GM19193 (cell line): ENCODE data around the gene CCDC92B.

Experiments used
- POLR2A ChIP-seq: IDR thresholded peaks from 4 replicates; pipeline ENCODE4 v1.6.1; 2011; ENCODE audit not compliant: insufficient read depth, insufficient read length; ENCODE audit errors: extremely low read depth

CCDC92B gene

DNA sequence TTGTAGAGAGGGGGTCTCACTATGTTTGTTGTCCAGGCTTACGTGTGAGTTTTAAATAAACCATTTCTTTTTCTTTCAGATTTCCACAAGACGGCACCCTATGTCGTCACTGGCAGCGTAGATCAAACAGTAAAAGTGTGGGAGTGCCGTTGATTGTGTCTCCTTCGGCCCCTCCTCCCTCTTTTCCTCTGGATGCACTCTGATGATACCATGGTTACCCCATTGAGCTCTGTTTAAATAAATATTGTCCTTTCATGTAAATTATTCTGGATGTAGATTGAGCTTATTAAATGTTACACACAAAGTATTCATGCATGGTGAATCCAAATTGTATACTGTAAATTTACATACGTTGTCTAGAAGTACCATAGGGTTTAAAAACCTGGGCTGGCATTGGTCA lies 67.8 kb downstream of the CCDC92B start:
- TF ChIP-seq POLR2A: no peak

DNA sequence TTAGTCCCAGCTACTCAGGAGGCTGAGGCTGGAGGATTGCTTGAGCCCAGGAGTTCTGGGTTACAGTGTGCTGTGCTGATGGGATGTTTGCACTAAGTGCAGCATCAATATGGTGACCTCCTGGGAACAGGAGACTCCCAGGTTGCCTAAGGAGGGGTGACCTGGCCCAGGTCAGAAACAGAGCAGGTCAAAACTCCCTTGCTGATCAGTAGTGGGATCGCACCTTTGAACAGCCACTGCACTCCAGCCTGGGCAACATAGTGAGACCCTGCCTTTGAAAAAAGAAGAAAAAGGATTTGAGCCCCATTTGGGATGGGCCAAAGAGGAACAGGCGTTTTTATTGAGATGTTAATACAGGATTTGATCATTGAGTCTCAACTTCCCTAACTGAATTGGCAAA lies 68.5 kb downstream of the CCDC92B start:
- TF ChIP-seq POLR2A: no peak
